Muscle layer of duodenum (tissue), 2 donors: Measurements from ENCODE around the gene DMD.
"Not testable (repeated sequence)": the region's sequence is repeated elsewhere in the genome, so short reads cannot be mapped to it uniquely, and the experiment has no call there.

Source experiments
- H3K27ac ChIP-seq: one replicate; pipeline ENCODE4 v1.7.0; 2013; ENCODE audit warnings: mild to moderate bottlenecking, low read length
- H3K27me3 ChIP-seq: one replicate; pipeline ENCODE4 v1.7.0; 2013; ENCODE audit warnings: low read depth, mild to moderate bottlenecking, control low read depth, low read length
- H3K36me3 ChIP-seq, 2 donors: one replicate each; pipeline ENCODE4 v1.7.0; 2013; ENCODE audit warnings: low read length in 2 of 2, control low read depth in 1 of 2, mild to moderate bottlenecking in 1 of 2; ENCODE audit not compliant: insufficient read depth in 2 of 2, control insufficient read depth in 1 of 2
- H3K4me1 ChIP-seq, 2 donors: one replicate each; pipeline ENCODE4 v1.7.0; 2013; ENCODE audit warnings: low read length in 2 of 2, mild to moderate bottlenecking in 2 of 2, control low read depth in 1 of 2, moderate library complexity in 1 of 2; ENCODE audit not compliant: insufficient read depth in 2 of 2, control insufficient read depth in 1 of 2
- H3K4me3 ChIP-seq, 2 donors: one replicate each; pipeline ENCODE4 v1.7.0; 2013; ENCODE audit warnings: low read length in 2 of 2, low read depth in 1 of 2, mild to moderate bottlenecking in 1 of 2
- H3K9me3 ChIP-seq, 2 donors: one replicate each; pipeline ENCODE4 v1.7.0; 2013; ENCODE audit warnings: low read length in 2 of 2, control low read depth in 1 of 2, mild to moderate bottlenecking in 1 of 2; ENCODE audit not compliant: control insufficient read depth in 1 of 2
- donor health status: healthy.

The DMD gene

GRCh38 chrX:31593353-31593752 lies 1618.0 kb downstream of the DMD start:
- Histone ChIP-seq H3K36me3 (no peaks in the 10 kb centered on the region), H3K9me3 (no peaks in the 10 kb centered on the region), H3K4me3 (no peak overlapping the region), H3K27ac (no peak overlapping the region), H3K27me3 (no peaks in the 10 kb centered on the region), H3K4me1 (no peaks in the 10 kb centered on the region)

GRCh38 chrX:31591355-31591754 lies 1620.0 kb downstream of the DMD start:
- Histone ChIP-seq H3K27ac (no peak overlapping the region), H3K9me3 (no peaks in the 10 kb centered on the region), H3K4me3 (no peak overlapping the region), H3K27me3 (no peaks in the 10 kb centered on the region), H3K4me1 (no peaks in the 10 kb centered on the region), H3K36me3 (no peaks in the 10 kb centered on the region)

DNA sequence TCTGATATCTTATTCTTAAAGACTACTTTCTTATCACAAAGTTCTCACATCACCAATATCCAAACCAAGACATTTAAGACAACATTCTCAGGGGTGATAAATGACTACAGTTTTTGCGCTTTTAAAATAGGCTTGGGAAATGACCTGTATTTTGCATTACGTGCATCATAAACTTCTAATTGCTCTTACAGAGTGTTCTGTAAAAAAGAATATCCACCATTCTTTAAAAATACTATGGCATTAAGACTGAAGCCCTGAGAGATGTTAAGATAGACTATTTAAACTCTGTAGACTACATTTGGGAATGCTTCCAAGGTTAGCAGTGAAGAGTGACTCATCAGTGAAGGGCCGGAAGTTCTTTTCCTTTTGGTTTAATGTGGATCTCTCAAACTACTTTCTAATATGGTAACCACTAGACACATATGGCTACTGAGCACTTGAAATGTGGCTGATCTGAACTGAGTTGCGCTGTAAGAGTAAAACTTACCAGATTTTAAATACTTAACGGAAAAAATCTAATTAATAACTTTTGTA lies 1620.7 kb downstream of the DMD start:
- H3K27me3 ChIP-seq: no peaks in the 10 kb centered on the region
- no peaks in the 10 kb centered on the region for H3K9me3 ChIP-seq
- H3K36me3 ChIP-seq: no peaks in the 10 kb centered on the region
- H3K4me1 ChIP-seq: no peaks in the 10 kb centered on the region
- H3K27ac ChIP-seq: no peak overlapping the region
- no peak overlapping the region for H3K4me3 ChIP-seq

DNA sequence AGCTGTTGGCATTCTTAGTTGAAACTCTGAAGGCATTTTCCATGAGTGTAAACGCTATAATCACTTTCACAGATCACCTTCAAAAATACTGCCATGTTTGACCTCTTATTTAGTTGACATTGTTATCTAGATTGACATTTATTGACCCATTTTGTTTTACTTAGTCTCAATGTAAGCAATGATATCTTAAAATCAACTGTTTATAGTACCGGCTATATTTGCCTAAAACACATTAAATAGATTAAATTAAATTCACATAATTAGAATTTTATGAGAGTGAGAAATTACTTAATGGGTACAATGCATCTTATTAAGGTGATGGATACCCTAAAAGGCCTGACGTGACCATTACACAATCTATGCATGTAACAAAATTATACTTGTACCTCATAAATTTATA lies 1621.8 kb downstream of the DMD start:
- Histone ChIP-seq H3K27ac (no peak overlapping the region), H3K9me3 (no peaks in the 10 kb centered on the region), H3K4me3 (no peak overlapping the region), H3K4me1 (no peaks in the 10 kb centered on the region), H3K36me3 (no peaks in the 10 kb centered on the region), H3K27me3 (no peaks in the 10 kb centered on the region)

DNA sequence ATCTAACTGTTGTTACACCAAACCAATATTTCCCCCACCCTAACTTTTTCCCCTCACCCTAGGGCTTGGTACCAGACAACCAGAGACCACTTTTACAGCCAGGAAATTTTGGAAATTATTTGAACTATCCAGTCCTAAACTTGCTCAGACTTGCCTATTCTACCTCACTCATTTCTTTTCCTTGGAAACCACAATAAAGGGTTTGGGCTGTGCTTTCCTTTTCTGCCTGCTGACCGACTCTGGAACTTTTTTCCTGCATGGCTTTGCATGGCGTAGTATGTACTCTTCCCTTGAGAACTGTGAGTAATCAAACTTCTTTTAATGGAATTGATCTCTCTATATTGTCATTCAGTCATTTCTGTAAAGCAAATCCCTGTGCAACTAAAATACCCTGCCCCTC lies 1623.0 kb downstream of the DMD start:
- Histone ChIP-seq H3K27me3 (no peaks in the 10 kb centered on the region), H3K9me3 (no peaks in the 10 kb centered on the region), H3K4me3 (no peak overlapping the region), H3K36me3 (no peaks in the 10 kb centered on the region), H3K4me1 (no peaks in the 10 kb centered on the region), H3K27ac (no peak overlapping the region)

DNA sequence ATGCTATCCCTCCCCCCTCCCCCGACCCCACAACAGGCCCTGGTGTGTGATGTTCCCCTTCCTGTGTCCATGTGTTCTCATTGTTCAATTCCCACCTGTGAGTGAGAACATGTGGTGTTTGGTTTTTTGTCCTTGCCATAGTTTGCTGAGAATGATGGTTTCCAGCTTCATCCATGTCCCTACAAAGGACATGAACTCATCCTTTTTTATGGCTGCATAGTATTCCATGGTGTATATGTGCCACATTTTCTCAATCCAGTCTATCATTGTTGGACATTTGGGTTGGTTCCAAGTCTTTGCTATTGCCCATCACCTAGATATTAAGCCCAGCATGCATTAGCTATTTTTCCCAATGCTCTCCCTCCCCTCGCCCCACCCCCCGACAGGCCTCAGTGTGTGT lies 1627.5 kb downstream of the DMD start:
- not testable (repeated sequence) for H3K4me3 ChIP-seq, H3K27ac ChIP-seq, H3K27me3 ChIP-seq, H3K4me1 ChIP-seq, H3K36me3 ChIP-seq, H3K9me3 ChIP-seq

- Histone ChIP-seq H3K4me1 (no peaks in the 10 kb centered on the region), H3K9me3 (no peaks in the 10 kb centered on the region), H3K27me3 (no peaks in the 10 kb centered on the region), H3K27ac (no peak overlapping the region), H3K36me3 (no peaks in the 10 kb centered on the region), H3K4me3 (no peak overlapping the region)
These were observed 1630.6 kb downstream of the DMD start for GRCh38 chrX:31580726-31581125.

DNA sequence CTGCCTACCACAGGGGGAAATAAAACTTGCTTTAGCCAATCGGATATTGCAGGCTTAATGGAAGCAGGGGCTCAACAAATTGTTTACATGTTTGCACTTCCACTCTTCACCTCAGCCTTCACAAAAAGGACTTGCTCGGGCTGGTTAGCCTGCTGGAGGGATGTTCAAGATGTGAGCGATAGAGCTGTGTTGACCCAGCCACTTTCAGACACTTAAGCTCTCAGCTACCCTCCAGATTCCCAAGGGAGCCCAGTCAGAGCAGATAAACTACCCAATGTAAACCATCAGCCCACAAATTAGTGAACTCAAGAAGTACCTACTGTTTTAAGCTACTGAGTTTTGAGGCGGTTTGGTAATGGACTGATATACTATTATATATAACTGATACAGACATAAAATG lies 1631.1 kb downstream of the DMD start:
- no peaks in the 10 kb centered on the region for H3K36me3 ChIP-seq
- H3K27me3 ChIP-seq: no peaks in the 10 kb centered on the region
- H3K4me1 ChIP-seq: no peaks in the 10 kb centered on the region
- H3K27ac ChIP-seq: no peak overlapping the region
- H3K9me3 ChIP-seq: no peaks in the 10 kb centered on the region
- no peak overlapping the region for H3K4me3 ChIP-seq

- H3K4me1 ChIP-seq: no peaks in the 10 kb centered on the region
- no peaks in the 10 kb centered on the region for H3K36me3 ChIP-seq
- no peak overlapping the region for H3K4me3 ChIP-seq
- H3K9me3 ChIP-seq: no peaks in the 10 kb centered on the region
- H3K27me3 ChIP-seq: no peaks in the 10 kb centered on the region
- H3K27ac ChIP-seq: no peak overlapping the region
These were observed 1639.0 kb downstream of the DMD start for GRCh38 chrX:31572360-31572759.

DNA sequence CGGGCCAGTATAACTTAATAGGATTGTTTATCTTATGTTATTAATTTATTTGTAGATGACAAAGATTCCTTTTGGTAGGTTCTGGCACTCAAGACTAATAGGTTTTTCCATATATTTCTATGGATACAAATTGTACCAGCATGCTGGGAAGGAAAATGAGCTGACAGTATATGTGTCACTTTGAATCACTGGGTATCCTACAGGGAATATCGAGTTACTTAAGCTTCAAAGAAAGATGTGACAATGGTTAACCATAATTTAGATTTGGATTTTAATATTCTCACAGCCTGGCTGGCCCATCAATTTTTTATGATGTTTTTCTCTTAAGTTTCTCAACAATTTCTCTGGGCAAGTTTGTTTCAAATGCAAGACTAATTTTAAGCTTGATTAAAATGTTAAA lies 1640.7 kb downstream of the DMD start:
- H3K27ac ChIP-seq: no peak overlapping the region
- no peaks in the 10 kb centered on the region for H3K4me1 ChIP-seq
- no peaks in the 10 kb centered on the region for H3K36me3 ChIP-seq
- no peak overlapping the region for H3K4me3 ChIP-seq
- H3K9me3 ChIP-seq: no peaks in the 10 kb centered on the region
- H3K27me3 ChIP-seq: no peaks in the 10 kb centered on the region

DNA sequence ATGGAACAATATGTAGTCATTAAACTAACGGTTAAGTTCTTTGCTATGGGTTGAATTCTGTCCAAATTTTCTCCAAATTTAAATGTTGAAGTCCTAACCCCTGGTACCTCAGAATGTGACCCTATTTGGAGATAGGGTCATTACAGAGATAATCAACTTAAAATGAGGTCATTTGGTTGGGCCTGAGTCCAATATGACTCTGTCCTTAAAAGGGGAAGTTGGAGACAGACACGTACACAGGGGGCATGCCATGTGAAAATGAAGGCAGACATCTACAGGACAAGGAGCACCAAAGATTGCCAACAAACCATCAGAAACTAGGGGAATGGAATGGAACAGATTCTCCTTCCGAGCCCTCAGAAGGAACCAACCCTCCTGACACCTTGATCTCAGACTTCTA lies 1647.6 kb downstream of the DMD start:
- Histone ChIP-seq H3K27ac (no peak overlapping the region), H3K36me3 (no peaks in the 10 kb centered on the region), H3K9me3 (no peaks in the 10 kb centered on the region), H3K4me1 (no peaks in the 10 kb centered on the region), H3K4me3 (no peak overlapping the region), H3K27me3 (no peaks in the 10 kb centered on the region)

DNA sequence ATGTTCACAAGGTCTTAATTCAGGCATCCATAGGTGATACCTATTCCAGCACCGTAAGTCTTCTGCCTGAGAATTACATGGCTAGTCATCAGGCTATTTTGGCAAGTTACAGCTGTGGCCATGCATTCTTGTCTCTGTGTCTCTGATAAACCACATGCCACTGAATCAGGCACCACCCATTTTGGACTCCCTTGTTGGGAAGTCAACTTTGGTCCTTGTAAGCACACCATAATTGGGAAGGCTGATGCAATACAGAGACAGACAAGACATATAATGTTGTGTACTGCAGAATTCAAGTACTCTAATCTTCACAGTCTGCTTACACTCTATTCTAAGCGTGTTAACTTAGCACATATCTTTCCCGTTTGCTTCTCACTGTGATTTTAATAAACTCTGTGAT lies 1655.8 kb downstream of the DMD start:
- Histone ChIP-seq H3K9me3 (no peaks in the 10 kb centered on the region), H3K36me3 (no peaks in the 10 kb centered on the region), H3K27ac (no peak overlapping the region), H3K4me3 (no peak overlapping the region), H3K4me1 (no peaks in the 10 kb centered on the region), H3K27me3 (no peaks in the 10 kb centered on the region)
